PC-9 (cell line): Measurements from ENCODE around the gene LINGO1. TPM values are rescaled to one million over a fixed set of nuclear protein-coding genes. Genes with fewer than 3 reads are reported as not detected.

ENCODE experiments used
- BruUV-seq: library from RNA; stranded (reverse); fragments of 400-500 nt; replicated peaks from 2 replicates; lab custom pipeline; 2021; lab: Mats Ljungman, UMichigan
- CTCF ChIA-PET: fragments of 300-600 bp; sonication (Branson Sonifier 250); formaldehyde crosslinking; loops from one replicate; lab custom pipeline; 2022; ENCODE audit warnings: antibody characterized with exemption; lab: Charles Lee
- POLR2A ChIA-PET: fragments of 300-600 bp; sonication (Branson Sonifier 250); formaldehyde crosslinking; loops from one replicate; lab custom pipeline; 2022; ENCODE audit warnings: antibody characterized with exemption; ENCODE audit not compliant: unreplicated experiment; lab: Charles Lee
- DNase-seq, 2 experiments: peaks; one replicate each; pipeline versions ENCODE4 v3.0.0 to v3.0.0-alpha.2; 2015 to 2022; ENCODE audit warnings: mixed read lengths in 1 of 2
- H2AFZ ChIP-seq: fragments of 200-600 bp; sonication (generic); 2 replicates; pipeline ENCODE4 v1.8.1; 2017; ENCODE audit warnings: antibody characterized with exemption
- H3F3A ChIP-seq: fragments of 200-600 bp; sonication (generic); 2 replicates; pipeline ENCODE4 v1.8.1; 2017; ENCODE audit warnings: antibody characterized with exemption, mild to moderate bottlenecking, low read depth; ENCODE audit not compliant: insufficient read depth
- H3K27ac ChIP-seq: fragments of 200-600 bp; sonication (generic); 2 replicates; pipeline ENCODE4 v1.6.1; 2016; ENCODE audit warnings: mixed run types
- H3K27me3 ChIP-seq: fragments of 200-600 bp; sonication (generic); 2 replicates; pipeline ENCODE4 v1.6.1; 2016; ENCODE audit warnings: low read depth, mixed run types; ENCODE audit not compliant: insufficient read depth
- H3K36me3 ChIP-seq: fragments of 200-600 bp; sonication (generic); 2 replicates; pipeline ENCODE4 v1.6.1; 2016; ENCODE audit warnings: low read depth, mixed run types
- H3K4me1 ChIP-seq: fragments of 200-600 bp; sonication (generic); replicated peaks from 2 replicates; pipeline ENCODE4 v1.6.1; 2016; ENCODE audit warnings: mixed run types; ENCODE audit not compliant: insufficient read depth
- H3K4me2 ChIP-seq: fragments of 200-600 bp; sonication (generic); 2 replicates; pipeline ENCODE4 v1.6.1; 2017; ENCODE audit warnings: mixed run types
- H3K4me3 ChIP-seq: fragments of 200-600 bp; sonication (generic); 2 replicates; pipeline ENCODE4 v1.6.1; 2016; ENCODE audit warnings: mixed run types
- H3K79me2 ChIP-seq: fragments of 200-600 bp; sonication (generic); 2 replicates; pipeline ENCODE4 v1.6.1; 2017; ENCODE audit warnings: low read depth, mixed run types
- H3K9me2 ChIP-seq: fragments of 200-600 bp; sonication (generic); 2 replicates; pipeline ENCODE4 v1.8.1; 2017; ENCODE audit warnings: mild to moderate bottlenecking; ENCODE audit not compliant: insufficient read depth
- H3K9me3 ChIP-seq: fragments of 200-600 bp; sonication (generic); 2 replicates; pipeline ENCODE4 v1.8.1; 2016; ENCODE audit warnings: low read depth; ENCODE audit not compliant: insufficient read depth
- H4K20me1 ChIP-seq: fragments of 200-600 bp; sonication (generic); 2 replicates; pipeline ENCODE4 v1.8.1; 2017; ENCODE audit not compliant: insufficient read depth
- CTCF ChIP-seq: fragments of 200-600 bp; sonication (generic); conservative IDR thresholded peaks from 2 replicates; pipeline ENCODE4 v1.6.1; 2017; ENCODE audit warnings: mixed run types, antibody characterized with exemption, mild to moderate bottlenecking, moderate library complexity
- EZH2 ChIP-seq: fragments of 200-600 bp; sonication (generic); IDR thresholded peaks from 2 replicates; pipeline ENCODE4 v1.8.0; 2017; ENCODE audit warnings: antibody characterized with exemption, low read depth
- intact Hi-C: fragments of 100-400 bp; cut with micrococcal nuclease; formaldehyde crosslinking; loops from one replicate; pipeline ENCODE4 v1.10.0; 2022; ENCODE audit not compliant: unreplicated experiment
- total RNA-seq: library from RNA; stranded (reverse); gene quantifications from 2 replicates; pipeline ENCODE4 v1.2.3, GENCODE V29; 2021

The LINGO1 gene
- total RNA-seq, 1 experiment from 2014 or later: not detected

GRCh38 chr15:77675806-77676415 lies 43.2 kb upstream of the LINGO1 start:
- no peak for TF ChIP-seq EZH2
- TF ChIP-seq CTCF: no peak
- Histone ChIP-seq H3K9me3 (no peaks in the 10 kb centered on the region), H3K27me3 (peaks cover 98% of the 10 kb centered on the region), H3K27ac (no peak overlapping the region), H3K4me1 (no peaks in the 10 kb centered on the region), H2AFZ (no peak overlapping the region), H3K79me2 (no peaks in the 10 kb centered on the region), H4K20me1 (no peaks in the 10 kb centered on the region; the same call in 1 of the 2 replicates), H3K36me3 (no peaks in the 10 kb centered on the region), H3K9me2 (no peaks in the 10 kb centered on the region), H3K4me2 (no peak overlapping the region), H3K4me3 (no peak overlapping the region), H3F3A (no peaks in the 10 kb centered on the region)
- BruUV-seq: no TSS peak
- ChIA-PET CTCF (no interaction called here), POLR2A (no interaction called here)
- DNase-seq: no peak
- intact Hi-C loops: no loop called here

DNA sequence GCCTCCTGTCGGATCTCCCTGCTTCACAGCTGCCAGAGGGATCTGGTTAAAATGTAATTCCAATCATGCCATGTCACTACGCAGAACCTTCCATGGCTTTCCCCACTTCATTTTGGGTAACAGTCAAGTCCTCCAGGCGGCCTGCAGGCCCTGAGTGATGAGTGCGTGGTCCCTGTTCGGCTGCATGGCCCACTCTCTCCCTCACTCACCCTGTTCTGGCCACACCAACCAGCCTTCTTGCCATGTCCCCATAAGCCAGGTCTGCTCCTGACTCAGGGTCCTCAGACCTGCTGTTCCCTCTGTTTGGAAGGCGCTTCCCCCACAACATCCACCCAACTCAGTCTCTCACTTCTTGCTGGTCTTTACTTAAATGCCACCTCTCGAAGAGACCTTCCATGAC lies 41.6 kb upstream of the LINGO1 start:
- Histone ChIP-seq H4K20me1 (no peaks in the 10 kb centered on the region; the same call in 1 of the 2 replicates), H3K27ac (no peak overlapping the region), H3K27me3 (peaks cover 98% of the 10 kb centered on the region), H3K4me1 (no peaks in the 10 kb centered on the region), H3K4me3 (no peak overlapping the region), H3K9me3 (no peaks in the 10 kb centered on the region), H3K36me3 (no peaks in the 10 kb centered on the region), H3K79me2 (no peaks in the 10 kb centered on the region), H3F3A (no peaks in the 10 kb centered on the region), H3K4me2 (no peak overlapping the region), H2AFZ (no peak overlapping the region), H3K9me2 (no peaks in the 10 kb centered on the region)
- DNase-seq: no peak
- intact Hi-C loops: no loop called here
- ChIA-PET POLR2A (no interaction called here), CTCF (no interaction called here)
- TF ChIP-seq CTCF (no peak), EZH2 (no peak)
- no TSS peak for BruUV-seq

DNA sequence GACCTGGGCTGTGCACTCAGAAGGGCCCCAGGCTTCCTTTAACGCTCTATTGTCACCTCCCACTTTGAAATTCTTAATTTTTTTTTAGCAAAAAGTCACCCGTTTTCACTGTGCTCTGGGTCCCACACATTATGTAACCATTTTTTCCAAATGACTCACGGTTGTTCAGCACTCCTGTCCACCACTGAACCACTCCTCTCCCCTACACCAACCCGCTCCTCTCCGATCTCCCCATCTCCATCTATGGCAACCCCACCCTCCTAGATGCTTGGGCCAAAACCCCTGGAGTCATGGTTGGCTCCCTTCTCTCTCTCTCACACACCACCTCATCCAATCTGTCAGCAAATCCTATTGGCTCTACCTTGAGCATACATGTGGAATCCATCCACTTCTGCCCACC lies 41.2 kb upstream of the LINGO1 start:
- H4K20me1 ChIP-seq: no peaks in the 10 kb centered on the region; the same call in 1 of the 2 replicates
- H2AFZ ChIP-seq: no peak overlapping the region
- ChIA-PET CTCF (no interaction called here), POLR2A (no interaction called here)
- no peaks in the 10 kb centered on the region for H3F3A ChIP-seq
- no peaks in the 10 kb centered on the region for H3K9me3 ChIP-seq
- BruUV-seq: no TSS peak
- H3K27me3 ChIP-seq: peaks cover 99% of the 10 kb centered on the region
- TF ChIP-seq EZH2 (no peak), CTCF (no peak)
- no peak overlapping the region for H3K4me2 ChIP-seq
- intact Hi-C loops: no loop called here
- H3K9me2 ChIP-seq: no peaks in the 10 kb centered on the region
- H3K36me3 ChIP-seq: no peaks in the 10 kb centered on the region
- H3K4me1 ChIP-seq: no peaks in the 10 kb centered on the region
- no peak overlapping the region for H3K4me3 ChIP-seq
- no peak overlapping the region for H3K27ac ChIP-seq
- no peak for DNase-seq
- H3K79me2 ChIP-seq: no peaks in the 10 kb centered on the region
